NCI-H82 treated with DMSO at 0.1 percent for 48 hours (cell line): ENCODE results near the gene MAMDC4.

Experiments
- DNase-seq: peaks from one replicate; lab custom pipeline; 2025; ENCODE audit not compliant: unreplicated experiment; lab: John Stamatoyannopoulos, UW

MAMDC4 gene

DNA sequence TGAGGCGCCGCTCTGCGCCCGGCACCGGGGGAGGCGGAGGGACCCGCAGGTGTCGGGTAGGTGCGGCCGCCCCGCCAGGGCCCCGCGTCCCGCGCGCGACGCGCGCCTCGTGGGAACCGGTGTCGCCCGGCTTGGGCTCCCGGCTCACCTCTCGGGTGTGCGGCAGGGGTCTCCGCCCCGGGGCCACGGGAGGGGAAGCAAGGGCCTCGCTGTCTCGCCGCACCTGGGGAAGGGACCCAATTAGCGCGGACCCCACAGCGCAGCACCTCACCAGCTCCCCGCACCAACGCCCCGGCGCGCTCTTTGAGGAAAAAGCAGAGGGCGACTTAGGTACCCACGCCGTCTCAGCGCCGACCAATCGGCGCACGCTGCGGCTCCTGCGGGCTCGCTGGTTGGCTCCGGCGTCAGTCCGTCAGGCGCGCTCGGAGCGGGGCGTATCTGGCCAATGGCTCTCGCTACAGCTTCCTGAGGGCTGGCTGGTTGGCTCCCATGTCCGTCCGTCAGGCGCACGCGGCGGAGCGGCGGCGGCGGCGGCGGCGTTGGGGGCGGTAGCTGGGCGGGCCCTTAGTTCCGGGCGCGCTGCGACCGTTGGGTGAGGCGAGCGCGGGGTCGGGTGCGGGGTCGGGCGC, 33.9 kb downstream of the MAMDC4 start, which contains the start of gene TRAF2:
Gene TRAF2 (plus strand): TSS at position 567 of the 629 bp plus-strand sequence. CDS start 12,225 bp downstream, outside the sequence.
- DNase-seq, result peak; percentile 86

GRCh38 chr9:136886610-136887597, 34.8 kb downstream of the MAMDC4 start:
- no peak for DNase-seq

GRCh38 chr9:136888454-136888853, 36.3 kb downstream of the MAMDC4 start:
- DNase-seq, result no peak

DNA sequence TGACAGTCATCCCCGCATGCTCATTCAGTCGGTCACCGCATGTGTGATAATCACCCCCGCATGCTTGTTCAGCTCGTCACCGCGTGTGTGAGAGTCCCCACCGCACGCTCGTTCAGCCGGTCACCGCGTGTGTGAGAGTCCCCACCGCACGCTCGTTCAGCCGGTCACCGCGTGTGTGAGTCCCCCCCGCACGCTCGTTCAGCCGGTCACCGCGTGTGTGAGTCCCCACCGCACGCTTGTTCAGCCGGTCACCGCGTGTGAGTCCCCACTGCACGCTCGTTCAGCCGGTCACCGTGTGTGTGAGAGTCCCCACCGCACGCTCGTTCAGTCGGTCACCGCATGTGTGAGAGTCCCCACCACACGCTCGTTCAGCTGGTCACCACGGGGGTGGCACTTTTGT, 37.7 kb downstream of the MAMDC4 start:
- DNase-seq, result no peak

- no peak for DNase-seq
These were observed 38.5 kb downstream of the MAMDC4 start for GRCh38 chr9:136890661-136891060.

GRCh38 chr9:136896027-136896426, 43.9 kb downstream of the MAMDC4 start:
- no peak for DNase-seq

GRCh38 chr9:136898483-136899100, 46.4 kb downstream of the MAMDC4 start:
- no peak for DNase-seq

DNA sequence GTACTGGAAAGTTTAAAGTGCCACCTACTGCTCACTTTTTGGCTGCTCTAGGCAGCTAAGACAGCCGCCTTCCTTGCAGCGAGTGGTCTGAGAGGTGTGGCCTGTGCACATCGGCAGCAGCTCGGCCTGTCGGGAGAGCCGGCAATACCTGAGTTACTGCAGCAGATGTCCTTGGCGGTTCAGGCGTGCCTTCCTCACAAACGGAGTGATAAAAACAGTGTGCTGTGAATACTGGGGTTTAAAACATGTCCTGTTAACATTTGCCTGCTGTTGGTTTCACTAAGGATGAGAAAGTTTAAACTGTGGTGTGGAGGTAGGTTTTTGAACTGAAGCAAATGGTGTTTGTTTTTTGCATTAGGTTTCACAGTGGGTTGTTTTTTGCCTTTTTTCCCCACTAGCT, 47.0 kb downstream of the MAMDC4 start:
- DNase-seq, result no peak

GRCh38 chr9:136900556-136900955, 48.4 kb downstream of the MAMDC4 start:
- DNase-seq, result no peak

GRCh38 chr9:136900988-136901515, 48.9 kb downstream of the MAMDC4 start:
- no peak for DNase-seq

GRCh38 chr9:136901516-136902258, 49.5 kb downstream of the MAMDC4 start:
- DNase-seq, result no peak

GRCh38 chr9:136902259-136902821, 50.2 kb downstream of the MAMDC4 start:
- no peak for DNase-seq

- DNase-seq, result no peak
These were observed 51.0 kb downstream of the MAMDC4 start for GRCh38 chr9:136903041-136903554.

DNA sequence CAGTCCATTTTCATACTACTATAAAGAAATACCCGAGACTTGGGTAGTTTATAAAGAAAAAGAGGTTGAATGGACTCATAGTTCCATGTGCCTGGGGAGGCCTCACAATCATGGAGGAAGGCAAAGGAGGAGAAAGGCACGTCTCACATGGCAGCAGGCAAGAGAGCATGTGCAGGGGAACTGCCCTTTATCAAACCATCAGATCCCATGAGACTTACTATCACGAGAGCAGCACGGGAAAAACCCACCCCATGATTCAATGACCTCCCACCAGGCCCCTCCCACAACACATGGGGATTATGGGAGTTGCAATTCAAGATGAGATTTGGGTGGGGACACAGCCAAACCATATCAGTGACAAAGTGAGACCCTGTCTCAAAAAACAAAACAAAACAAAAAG, 54.1 kb downstream of the MAMDC4 start:
- DNase-seq, result no peak

DNA sequence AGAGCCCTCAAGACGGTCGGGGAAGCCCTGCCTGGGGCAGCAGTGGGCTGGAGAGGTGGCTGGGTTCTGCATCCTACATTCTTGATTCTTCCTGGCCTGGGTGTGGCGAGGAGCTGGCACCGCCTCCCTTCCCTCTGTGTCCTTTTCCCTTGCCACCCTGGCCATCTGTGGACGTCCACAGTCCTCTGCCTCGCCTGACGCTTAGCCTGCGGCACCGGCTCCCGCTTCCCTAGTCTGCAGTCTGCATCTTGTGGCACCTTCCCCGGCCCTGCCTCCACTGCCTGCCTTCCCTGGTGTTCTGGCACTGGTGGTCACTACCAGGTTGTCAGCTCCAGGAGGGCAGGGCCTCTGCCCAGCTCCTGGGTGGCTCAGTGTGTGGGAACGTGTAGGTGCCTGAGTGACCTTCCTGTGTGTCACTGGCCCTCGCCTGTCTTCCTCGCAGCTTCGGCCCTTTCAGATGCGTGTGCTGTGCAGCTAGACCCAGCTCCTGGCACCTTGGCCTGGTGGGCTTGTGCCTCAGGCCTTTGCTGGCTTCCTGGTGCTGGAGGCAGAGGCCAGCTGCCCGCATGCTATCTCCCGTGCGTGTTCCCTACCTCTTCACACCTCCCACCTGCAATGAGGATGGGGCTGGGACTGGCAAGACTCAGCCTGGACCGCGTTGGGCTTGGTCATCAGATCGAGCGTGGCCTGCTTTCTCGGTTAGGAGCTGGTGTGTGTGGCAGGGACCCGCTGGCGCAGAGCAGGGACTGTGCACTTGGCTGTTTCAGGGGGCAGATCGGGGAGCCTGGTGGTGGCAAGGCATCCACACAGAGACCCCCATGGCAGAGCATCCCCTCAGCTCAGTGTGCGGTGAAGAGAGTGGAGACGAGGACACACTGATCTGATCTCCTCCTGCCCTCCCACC, 55.1 kb downstream of the MAMDC4 start:
- DNase-seq, result no peak
